HPDE6-E6E7 (cell line): Measurements from ENCODE around the gene DENND10.
"Not testable (repeated sequence)": the region's sequence is repeated elsewhere in the genome, so short reads cannot be mapped to it uniquely, and the experiment has no call there.

Experiments used
- DNase-seq: peaks from one replicate; pipeline ENCODE4 v3.0.0; 2011; ENCODE audit warnings: missing footprints; ENCODE audit errors: extremely low spot score

DENND10 gene

DNA sequence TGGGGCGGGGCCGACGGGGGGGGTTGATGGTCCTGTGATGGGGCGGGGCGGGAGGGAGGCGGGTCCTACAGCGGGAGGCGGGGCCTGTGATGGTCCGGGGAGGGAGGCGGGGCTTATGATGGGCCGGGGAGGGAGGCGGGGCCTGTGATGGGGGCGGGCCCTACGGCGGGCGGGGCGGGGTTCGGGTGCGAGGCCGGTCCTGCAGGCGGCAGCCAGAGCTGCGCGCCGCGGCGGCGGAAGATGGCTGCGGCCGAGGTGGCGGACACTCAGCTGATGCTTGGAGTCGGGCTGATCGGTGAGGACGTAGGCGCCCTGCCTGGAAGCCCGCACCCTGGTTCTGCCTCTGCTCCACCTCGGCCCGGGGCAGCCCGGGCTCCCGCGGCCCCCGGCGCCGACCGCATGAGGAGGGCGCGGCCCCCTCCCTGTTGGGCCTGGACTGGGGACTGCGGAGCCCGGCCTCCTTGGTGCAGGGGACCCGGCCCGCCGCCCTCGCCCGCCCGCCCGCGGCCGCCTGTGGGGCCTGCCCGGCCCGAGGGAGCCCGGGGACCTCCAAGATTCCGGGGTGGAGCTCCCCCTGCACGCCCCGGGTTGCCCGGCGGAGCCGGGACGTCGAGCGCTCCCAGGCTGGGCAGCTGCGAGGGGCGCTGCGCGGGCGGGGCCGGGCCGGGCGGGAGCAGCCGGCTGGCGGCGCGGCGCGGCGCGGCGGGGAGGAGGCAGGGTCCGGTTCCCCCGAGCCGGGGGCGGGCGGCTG lies at the start of gene DENND10:
DENND10 (plus strand) TSS at position 211 of the 751 bp plus-strand sequence; CDS start at position 241, 30 bp downstream.
- DNase-seq, result peak; percentile 65

DNA sequence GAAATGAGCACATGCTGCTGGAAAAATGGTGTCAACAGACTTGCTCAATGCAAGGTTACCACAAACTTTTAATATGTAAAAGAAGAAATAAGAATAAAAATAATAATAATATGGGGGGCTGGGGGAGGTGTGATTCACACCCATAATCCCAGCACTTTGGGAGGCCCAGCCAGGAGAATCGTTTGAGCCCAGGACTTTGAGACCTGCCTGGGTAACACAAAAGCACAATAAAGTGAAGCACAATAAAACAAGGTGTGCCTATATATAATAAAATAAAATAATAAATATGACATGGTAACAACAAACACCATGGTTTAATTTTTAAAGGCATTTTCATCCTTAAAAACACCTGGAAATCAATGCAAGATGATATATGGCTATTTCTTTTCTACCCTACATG lies 48.4 kb upstream of the DENND10 start:
- no peak for DNase-seq

DNA sequence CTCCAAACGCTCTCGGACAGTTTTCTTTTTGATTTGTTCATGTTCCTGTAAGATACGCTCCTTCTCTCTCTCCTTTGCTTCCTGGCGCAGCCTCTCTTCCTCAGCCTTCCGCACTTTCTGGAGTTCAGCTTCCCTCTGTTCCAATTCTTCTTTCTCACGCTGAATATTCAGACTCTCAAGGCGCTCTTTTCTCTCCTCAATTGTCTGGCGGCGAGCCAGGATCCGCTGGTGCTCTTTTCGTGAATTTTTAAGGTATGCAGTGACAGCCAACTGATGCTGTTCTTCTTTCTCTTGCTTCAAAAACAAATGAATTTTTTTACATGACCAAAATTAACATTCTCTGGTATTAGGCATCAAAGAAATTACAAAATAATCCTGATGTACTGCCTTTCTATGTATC lies 45.9 kb upstream of the DENND10 start:
- no peak for DNase-seq

- no peak for DNase-seq
Observed at GRCh38 chr10:119059557-119059956, 44.4 kb upstream of the DENND10 start.

DNA sequence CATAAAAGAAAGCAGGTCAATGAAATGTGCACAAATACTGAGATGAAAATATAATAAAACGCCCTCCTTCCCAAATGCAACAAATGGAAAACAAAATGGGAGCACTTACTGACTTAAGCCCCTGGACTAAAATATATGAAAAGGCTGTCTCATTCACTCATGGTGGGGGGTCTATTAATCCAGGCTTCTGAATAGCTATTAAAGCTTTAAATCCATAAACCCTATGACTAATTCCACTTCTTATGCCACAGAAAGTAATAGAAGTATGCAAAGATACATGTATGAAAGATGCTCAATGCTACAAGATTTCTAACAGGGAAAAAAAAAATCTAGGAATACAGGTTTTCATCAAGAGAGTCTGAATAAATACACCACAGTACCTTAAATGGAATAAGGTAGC lies 43.8 kb upstream of the DENND10 start:
- no peak for DNase-seq

DNA sequence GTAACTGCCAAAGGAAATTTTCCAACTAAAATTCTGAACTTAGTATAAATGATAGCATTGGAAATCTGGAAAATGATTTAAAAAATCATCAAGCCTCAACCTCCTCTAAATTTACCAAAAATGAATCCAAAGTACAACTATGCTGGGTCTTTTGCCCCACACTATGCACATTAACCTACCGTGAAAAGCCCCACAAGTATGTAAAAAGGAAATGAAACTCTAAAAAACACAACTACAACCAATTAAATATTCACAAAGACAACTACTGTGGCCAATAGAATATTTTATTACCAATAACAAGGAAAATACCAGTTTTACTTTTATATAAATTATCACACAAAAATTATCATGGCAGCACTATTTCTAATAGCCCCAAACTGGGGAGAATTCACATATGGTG lies 42.6 kb upstream of the DENND10 start:
- DNase-seq, result no peak

- DNase-seq, result no peak
Observed at GRCh38 chr10:119061926-119062325, 42.0 kb upstream of the DENND10 start.

- DNase-seq, result no peak
Observed at GRCh38 chr10:119070395-119071165, 33.3 kb upstream of the DENND10 start.

GRCh38 chr10:119073584-119073983 lies 30.3 kb upstream of the DENND10 start:
- DNase-seq, result no peak

GRCh38 chr10:119078422-119079179 lies 25.3 kb upstream of the DENND10 start:
- DNase-seq, result no peak

DNA sequence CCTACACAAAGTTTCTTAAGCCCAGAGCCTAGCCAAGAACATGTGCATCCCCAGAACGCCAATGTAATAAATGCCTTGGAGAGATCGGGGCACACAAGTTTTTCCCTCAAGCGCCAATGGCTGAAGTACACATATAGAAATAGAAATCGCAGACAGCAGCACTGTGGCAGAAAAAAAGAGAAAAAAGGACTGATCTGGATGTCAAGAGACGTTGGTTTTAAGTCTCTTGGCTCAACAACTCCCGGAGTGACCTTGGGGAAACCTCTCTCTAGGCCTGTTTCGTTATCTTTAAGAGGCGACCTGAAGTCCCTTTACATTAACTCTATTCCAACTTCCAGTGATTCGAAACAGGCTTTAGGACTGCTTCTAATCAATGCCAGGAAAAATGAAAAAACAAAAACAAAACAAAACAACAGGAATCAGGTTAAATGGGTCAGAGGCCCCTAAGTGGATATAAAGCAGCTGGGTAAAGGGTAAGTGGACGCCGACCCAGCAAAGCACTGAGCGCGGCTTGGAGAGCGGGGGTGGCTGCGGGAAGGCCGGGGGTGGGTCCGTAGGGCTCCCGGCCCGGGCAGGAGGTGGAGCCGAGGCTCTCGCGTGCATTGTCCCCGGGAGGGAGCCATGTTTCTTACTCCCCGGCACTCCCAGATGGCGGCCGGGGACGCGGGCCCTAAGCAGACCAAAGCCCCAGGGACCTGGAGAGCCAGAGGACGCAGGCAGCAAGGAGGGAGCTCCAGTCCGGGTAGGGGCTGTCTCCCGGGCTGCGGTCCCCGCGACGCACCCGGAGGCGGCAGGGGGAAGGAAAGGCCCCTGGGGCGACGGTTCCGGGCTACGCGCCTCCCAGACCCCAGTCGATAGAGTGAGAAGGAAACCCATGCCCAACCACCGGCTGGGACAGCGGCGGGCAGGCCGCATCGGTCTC lies 24.1 kb upstream of the DENND10 start:
- DNase-seq, result peak; percentile 76

- DNase-seq, result peak; percentile 80
Observed at GRCh38 chr10:119080521-119081259, 23.2 kb upstream of the DENND10 start, which contains the start of gene EIF3A. Gene EIF3A, minus strand, starts transcription at chr10:119080817. Its CDS starts 141 bp downstream, at chr10:119080676.

- DNase-seq, result no peak
Observed at GRCh38 chr10:119084896-119085295, 19.0 kb upstream of the DENND10 start.

- DNase-seq, result no peak
Observed at GRCh38 chr10:119087271-119087882, 16.5 kb upstream of the DENND10 start.

DNA sequence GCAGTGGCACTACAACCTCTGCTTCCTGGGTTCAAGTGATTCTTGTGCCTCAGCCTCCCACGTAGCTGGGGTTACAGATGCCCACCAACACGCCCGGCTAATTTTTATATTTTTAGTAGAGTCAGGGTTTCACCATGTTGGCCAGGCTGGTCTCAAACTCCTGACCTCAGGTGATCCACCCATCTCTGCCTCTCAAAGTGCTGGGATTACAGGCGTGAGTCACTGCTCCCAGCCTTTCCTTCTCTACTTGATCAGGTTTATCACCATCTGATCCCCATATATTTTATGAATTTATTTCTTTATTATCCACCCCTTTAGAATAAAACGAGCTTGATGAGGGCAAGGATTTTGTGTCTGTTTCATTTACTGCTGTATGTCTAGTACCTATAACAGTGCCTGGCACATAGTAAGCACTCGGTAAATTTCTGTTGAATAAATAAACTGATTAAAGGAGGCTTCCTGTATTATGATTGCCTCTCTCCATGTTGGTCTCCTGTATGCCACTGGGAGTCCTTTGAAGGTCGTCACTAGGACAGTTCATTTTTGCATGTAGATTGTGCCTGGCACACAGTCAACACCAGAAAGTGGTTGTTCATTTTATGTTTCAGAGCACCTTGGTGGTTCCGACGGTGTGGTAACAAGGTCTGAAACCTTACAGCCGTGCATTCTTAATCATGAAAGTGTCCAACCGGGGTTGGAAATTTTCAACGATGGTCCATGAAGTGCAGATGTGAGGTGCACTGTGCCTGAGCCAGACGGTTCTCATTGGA lies 13.7 kb upstream of the DENND10 start:
- no peak for DNase-seq

- DNase-seq, result peak; percentile 71
Observed at GRCh38 chr10:119090968-119091367, 12.9 kb upstream of the DENND10 start.

GRCh38 chr10:119095640-119096039 lies 8.3 kb upstream of the DENND10 start:
- no peak for DNase-seq

GRCh38 chr10:119096641-119097415 lies 7.1 kb upstream of the DENND10 start:
- not testable (repeated sequence) for DNase-seq
